Epithelial cell of proximal tubule (primary cell): ENCODE measurements around the gene EEF1G. TPM values are rescaled to one million over a fixed set of nuclear protein-coding genes. Genes with fewer than 3 reads are reported as not detected.

Experiments
- DNase-seq: peaks from one replicate; pipeline ENCODE4 v3.0.0-alpha.2; 2011; ENCODE audit warnings: low read depth
- H3K4me3 ChIP-seq: 2 replicates; pipeline ENCODE4 v1.5.1; 2011; ENCODE audit warnings: low read depth, mild to moderate bottlenecking, low read length
- total RNA-seq: library from RNA; depleted of rRNA; stranded (reverse); fragments of >200 nt; gene quantifications from 2 replicates; pipeline ENCODE4 v1.2.3, GENCODE V29; 2015
- TF ChIP-seq, protein P1 (sequence below): conservative IDR thresholded peaks from 2 replicates; pipeline ENCODE4 v1.5.1; 2012; ENCODE audit warnings: low read depth, mild to moderate bottlenecking, low read length

The EEF1G gene
- total RNA-seq, 1 donor from 2014 or later, result 2,170 TPM

DNA sequence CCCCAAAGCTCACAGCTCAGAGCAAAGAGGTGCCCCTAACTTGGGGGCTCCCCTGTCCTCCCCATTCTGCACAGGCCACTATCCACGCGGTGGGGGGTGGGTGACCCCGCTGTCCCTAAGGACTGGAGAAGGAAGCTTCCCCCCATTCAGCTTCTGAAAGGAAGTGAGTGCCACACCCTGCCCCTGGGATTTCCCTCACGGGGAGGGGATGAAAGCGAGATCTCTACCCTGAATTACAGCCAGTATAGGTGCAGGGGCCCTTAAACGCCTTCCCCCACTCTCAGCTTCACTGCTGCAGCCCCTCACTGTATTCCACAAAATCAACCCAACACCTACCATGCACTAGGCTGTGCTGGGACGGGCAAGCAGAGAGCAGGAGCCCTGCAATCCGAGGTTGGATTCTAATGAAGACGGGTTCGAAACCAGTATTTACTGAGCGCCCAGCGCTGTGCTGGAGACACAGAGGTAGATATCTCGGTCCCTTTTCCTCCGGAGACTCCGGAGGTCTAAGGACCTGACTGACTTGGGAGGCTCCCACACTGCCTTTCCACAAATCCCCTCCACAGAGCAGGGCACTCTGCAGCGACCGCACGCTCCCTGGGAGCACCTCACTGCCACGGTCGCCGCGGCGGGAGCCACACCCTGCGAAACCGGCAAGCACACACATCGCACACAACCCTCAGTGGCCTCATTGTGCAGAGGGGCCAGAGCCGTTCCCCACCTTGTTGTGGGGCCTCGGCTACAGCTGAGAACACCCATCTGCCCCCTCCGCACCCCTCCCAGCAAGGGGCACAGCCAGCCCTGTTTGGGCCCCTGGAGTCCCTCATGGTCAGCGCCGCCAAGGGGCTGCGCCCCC, 28.9 kb downstream of the EEF1G start:
- no peak for DNase-seq
- TF ChIP-seq, protein P1, sequence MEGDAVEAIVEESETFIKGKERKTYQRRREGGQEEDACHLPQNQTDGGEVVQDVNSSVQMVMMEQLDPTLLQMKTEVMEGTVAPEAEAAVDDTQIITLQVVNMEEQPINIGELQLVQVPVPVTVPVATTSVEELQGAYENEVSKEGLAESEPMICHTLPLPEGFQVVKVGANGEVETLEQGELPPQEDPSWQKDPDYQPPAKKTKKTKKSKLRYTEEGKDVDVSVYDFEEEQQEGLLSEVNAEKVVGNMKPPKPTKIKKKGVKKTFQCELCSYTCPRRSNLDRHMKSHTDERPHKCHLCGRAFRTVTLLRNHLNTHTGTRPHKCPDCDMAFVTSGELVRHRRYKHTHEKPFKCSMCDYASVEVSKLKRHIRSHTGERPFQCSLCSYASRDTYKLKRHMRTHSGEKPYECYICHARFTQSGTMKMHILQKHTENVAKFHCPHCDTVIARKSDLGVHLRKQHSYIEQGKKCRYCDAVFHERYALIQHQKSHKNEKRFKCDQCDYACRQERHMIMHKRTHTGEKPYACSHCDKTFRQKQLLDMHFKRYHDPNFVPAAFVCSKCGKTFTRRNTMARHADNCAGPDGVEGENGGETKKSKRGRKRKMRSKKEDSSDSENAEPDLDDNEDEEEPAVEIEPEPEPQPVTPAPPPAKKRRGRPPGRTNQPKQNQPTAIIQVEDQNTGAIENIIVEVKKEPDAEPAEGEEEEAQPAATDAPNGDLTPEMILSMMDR, result no peak
- peak overlapping the region; percentile 99 for H3K4me3 ChIP-seq

DNA sequence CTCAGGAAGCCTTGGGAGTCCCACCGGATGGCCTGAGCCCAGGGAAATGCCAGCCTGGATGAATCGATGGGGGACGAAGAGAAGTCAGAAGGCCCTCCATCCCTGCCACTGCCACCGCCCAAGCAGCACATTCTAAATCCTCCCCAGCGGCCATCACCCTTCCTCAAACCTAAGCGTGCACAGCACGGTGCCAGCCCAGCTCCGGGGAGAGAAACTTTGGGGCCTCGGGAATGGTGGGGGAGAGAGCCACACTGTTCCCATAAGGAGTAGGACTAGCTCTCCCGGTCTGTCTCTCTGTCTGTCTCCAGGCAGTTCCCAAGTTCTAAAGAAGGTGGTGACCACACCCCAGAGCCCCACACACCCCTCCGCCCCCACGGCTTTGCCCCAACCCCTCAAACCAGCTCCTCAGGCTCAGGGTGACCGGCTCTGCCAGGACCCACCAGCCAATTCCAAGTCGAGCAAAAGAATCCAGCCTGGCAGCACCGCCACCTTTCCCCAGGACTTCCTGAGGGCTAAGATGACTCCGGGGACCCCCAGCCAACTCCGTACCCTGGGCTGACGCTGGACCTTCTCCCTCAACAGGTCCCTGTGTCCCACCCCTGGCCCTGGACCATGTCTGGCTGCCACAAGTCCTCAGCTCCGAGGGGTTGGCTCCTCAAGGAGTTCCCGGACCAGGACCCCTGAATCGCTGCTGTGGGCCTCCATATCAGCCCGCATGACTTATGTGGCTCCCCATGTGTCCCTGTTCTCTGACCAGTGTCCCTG, 29.8 kb downstream of the EEF1G start:
- peak overlapping the region; percentile 99 for H3K4me3 ChIP-seq
- TF ChIP-seq, protein P1, result no peak
- no peak for DNase-seq

DNA sequence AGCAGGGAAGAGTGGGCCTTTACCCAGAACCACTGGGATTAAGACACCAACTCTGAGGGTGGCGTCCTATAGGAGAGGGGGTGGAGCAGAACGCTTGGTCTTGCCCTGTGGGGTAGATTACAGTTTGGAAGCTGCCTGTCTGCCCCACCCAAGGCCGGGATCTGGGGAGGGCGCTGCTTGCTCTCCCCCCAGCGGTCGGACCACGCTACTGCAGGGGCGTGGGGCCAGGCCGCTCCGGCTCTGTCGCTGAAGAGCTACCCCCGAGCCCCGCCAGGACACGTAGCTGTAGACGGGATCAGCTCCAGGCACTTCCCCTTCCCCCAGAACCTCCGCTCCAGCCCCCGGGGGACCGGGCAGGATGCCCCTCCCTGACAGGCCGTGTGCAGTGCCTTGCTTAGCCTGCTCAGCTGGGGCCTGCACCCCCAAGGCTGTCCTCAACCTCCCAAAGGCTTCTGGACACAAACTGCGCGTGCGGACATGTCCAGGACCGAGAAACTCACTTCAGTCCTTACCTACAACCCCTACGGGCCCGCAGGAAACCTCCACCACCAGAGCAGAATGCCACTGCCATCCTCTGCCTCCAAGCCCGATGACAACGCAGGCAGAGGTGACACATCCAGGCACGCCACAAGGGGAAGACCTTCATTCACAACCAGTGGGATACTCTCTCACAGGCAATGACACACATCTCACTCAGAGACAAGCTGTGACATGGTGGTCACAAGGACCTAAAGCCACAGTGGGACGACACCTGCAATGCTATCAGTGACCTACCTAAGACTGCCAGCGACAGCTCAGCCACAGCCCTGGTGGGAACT, 30.7 kb downstream of the EEF1G start:
- DNase-seq, result no peak
- TF ChIP-seq, protein P1, result peak; percentile 88

DNA sequence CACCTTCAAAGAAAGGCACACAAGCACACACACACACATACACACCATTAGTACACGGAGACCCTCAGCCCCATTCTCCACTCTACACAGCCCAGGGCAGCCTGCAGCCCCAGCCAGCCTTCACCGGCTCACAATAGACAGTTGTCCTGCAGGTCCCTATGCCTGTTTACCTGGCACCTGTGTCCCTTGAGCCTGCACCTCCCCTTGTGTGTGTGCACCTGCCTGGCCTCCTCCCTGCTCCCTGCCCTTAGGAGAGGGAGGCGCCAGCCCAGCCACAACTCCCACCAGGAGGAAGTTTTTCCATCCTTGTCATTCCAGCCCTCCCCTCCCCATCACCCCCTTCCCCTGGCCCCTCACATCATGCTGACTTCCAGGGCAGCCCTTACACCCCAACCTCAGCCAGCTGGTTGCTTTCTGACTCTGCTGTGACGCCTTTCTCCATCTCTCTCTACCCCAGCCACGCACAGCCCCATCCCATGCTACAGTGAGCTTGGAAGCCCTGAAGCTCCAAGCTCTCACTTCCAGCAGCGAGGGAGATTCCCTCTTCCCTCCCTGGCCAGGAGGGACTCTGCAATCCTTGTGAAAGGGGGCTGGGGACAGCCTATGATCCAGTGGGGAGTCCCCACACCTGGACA, 31.5 kb downstream of the EEF1G start:
- DNase-seq, result no peak
- TF ChIP-seq, protein P1, result no peak
- H3K4me3 ChIP-seq, result peak overlapping the region; percentile 99

More for the DNA sequence above, 30.7 kb downstream of the EEF1G start:
- peak overlapping the region; percentile 99 for H3K4me3 ChIP-seq

DNA sequence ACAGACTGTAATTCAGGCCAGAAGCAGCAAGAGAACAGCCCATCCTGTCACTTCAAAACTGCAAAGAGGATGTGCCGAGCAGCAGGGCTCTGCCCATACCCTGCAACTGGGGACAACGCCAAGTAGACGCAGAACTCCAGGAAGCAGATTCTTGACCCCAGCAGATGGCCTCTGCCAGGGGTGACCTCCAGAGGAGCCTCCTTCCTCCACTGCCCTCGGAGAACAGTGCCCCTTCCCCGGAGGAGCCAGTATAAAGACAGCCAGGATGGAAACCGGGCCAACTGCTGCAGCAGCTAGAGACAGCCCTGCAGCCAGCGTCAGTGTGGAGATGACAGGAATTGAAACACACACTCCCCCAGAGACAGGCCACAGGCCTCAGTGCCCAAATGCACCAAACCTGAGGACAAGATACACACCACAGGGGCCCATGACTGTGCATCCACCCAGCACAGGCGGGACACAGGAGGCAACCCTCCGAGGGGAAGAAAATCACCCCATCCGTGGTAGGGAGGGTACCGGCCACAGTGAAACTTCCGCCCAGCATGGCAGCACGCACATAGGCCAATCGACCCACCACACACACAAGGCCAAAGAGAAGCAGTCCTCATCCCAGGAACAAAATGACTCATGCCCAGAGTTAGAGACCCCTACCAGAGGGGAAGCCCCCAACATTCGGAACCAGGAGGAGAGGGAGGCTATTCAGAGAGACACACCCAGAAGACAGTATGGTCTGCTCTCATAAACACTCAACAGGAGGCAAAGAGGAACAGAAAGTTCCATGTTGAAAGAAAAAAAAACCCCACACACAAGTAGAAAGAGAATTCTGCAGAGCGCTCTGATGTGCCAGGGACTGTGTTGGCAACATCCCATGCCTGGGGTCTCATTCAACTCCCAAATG, 32.6 kb downstream of the EEF1G start:
- H3K4me3 ChIP-seq, result peak overlapping the region; percentile 99
- TF ChIP-seq, protein P1, result no peak
- no peak for DNase-seq
